H9 (cell line): ENCODE measurements around the gene LBH. TPM values are rescaled to one million over a fixed set of nuclear protein-coding genes. Genes with fewer than 3 reads are reported as not detected.

Experiments used
- DNase-seq: peaks from one replicate; pipeline ENCODE4 v3.0.0-alpha.2; 2017
- H2AFZ ChIP-seq: one replicate; pipeline ENCODE4 v1.6.1; 2013; ENCODE audit warnings: mild to moderate bottlenecking, low read length, control low read depth, moderate library complexity
- H2AK5ac ChIP-seq: 2 replicates; pipeline ENCODE4 v1.6.1; 2013; ENCODE audit warnings: low read length, control low read depth, mixed read lengths; ENCODE audit not compliant: insufficient read length
- H2BK120ac ChIP-seq: one replicate; pipeline ENCODE4 v1.6.1; 2013; ENCODE audit warnings: low read depth, mild to moderate bottlenecking, low read length, control low read depth, inconsistent platforms; ENCODE audit not compliant: poor library complexity, severe bottlenecking
- H2BK12ac ChIP-seq: 2 replicates; pipeline ENCODE4 v1.6.1; 2013; ENCODE audit warnings: low read length, control low read depth, mixed read lengths, low read depth; ENCODE audit not compliant: insufficient read length
- H2BK15ac ChIP-seq: 2 replicates; pipeline ENCODE4 v1.6.1; 2013; ENCODE audit warnings: low read depth, low read length, control low read depth
- H2BK20ac ChIP-seq: one replicate; pipeline ENCODE4 v1.6.1; 2013; ENCODE audit warnings: low read depth, mild to moderate bottlenecking, low read length, control low read depth, inconsistent platforms; ENCODE audit not compliant: poor library complexity, severe bottlenecking
- H2BK5ac ChIP-seq: 2 replicates; pipeline ENCODE4 v1.6.1; 2013; ENCODE audit warnings: low read length, control low read depth, mixed read lengths; ENCODE audit not compliant: insufficient read length
- H3K14ac ChIP-seq: 2 replicates; pipeline ENCODE4 v1.6.1; 2013; ENCODE audit warnings: low read length, control low read depth; ENCODE audit not compliant: insufficient read depth
- H3K18ac ChIP-seq: 2 replicates; pipeline ENCODE4 v1.6.1; 2013; ENCODE audit warnings: low read depth, mild to moderate bottlenecking, mixed read lengths, low read length, control low read depth; ENCODE audit not compliant: insufficient read length
- H3K23ac ChIP-seq: 2 replicates; pipeline ENCODE4 v1.6.1; 2013; ENCODE audit warnings: low read length, control low read depth, mixed read lengths, low read depth; ENCODE audit not compliant: insufficient read length
- H3K23me2 ChIP-seq: 2 replicates; pipeline ENCODE4 v1.6.1; 2013; ENCODE audit warnings: low read depth, mild to moderate bottlenecking, mixed read lengths, low read length, control low read depth; ENCODE audit not compliant: insufficient read length, poor library complexity, severe bottlenecking
- H3K27ac ChIP-seq: 2 replicates; pipeline ENCODE4 v1.5.1; 2013; ENCODE audit warnings: low read length, control low read depth, mixed read lengths, low read depth; ENCODE audit not compliant: insufficient read length
- H3K27me3 ChIP-seq: 2 replicates; pipeline ENCODE4 v1.6.1; 2013; ENCODE audit warnings: low read length, control low read depth, inconsistent platforms; ENCODE audit not compliant: insufficient read depth
- H3K4ac ChIP-seq: 2 replicates; pipeline ENCODE4 v1.6.1; 2013; ENCODE audit warnings: low read depth, mild to moderate bottlenecking, control low read depth, inconsistent platforms, low read length, moderate library complexity
- H3K4me1 ChIP-seq: 2 replicates; pipeline ENCODE4 v1.6.1; 2013; ENCODE audit warnings: low read length, control low read depth, inconsistent platforms; ENCODE audit not compliant: insufficient read depth
- H3K4me2 ChIP-seq: 2 replicates; pipeline ENCODE4 v1.6.1; 2013; ENCODE audit warnings: low read length, control low read depth, mixed read lengths; ENCODE audit not compliant: insufficient read length, insufficient read depth
- H3K56ac ChIP-seq: 2 replicates; pipeline ENCODE4 v1.6.1; 2013; ENCODE audit warnings: low read depth, mild to moderate bottlenecking, mixed read lengths, low read length, control low read depth; ENCODE audit not compliant: insufficient read length
- H3K79me1 ChIP-seq: 2 replicates; pipeline ENCODE4 v1.6.1; 2013; ENCODE audit warnings: low read depth, mild to moderate bottlenecking, moderate library complexity, low read length, control low read depth, inconsistent platforms; ENCODE audit not compliant: insufficient read depth, poor library complexity, severe bottlenecking
- H3K79me2 ChIP-seq: 2 replicates; pipeline ENCODE4 v1.6.1; 2013; ENCODE audit warnings: low read length, control low read depth, inconsistent platforms; ENCODE audit not compliant: insufficient read depth
- H3K9ac ChIP-seq: 2 replicates; pipeline ENCODE4 v1.6.1; 2013; ENCODE audit warnings: low read length, control low read depth, mixed read lengths; ENCODE audit not compliant: insufficient read length; ENCODE audit errors: extremely low read depth
- H3K9me3 ChIP-seq: one replicate; pipeline ENCODE4 v1.6.1; 2013; ENCODE audit warnings: low read depth, low read length, inconsistent platforms; ENCODE audit not compliant: control insufficient read depth
- H3T11ph ChIP-seq: one replicate; pipeline ENCODE4 v1.6.1; 2013; ENCODE audit warnings: mild to moderate bottlenecking, low read length, control low read depth, inconsistent platforms
- H4K20me1 ChIP-seq: one replicate; pipeline ENCODE4 v1.6.1; 2013; ENCODE audit not compliant: control insufficient read depth, insufficient read length, insufficient read depth
- H4K5ac ChIP-seq: 2 replicates; pipeline ENCODE4 v1.6.1; 2013; ENCODE audit warnings: low read depth, mild to moderate bottlenecking, mixed read lengths, low read length, control low read depth; ENCODE audit not compliant: insufficient read length
- H4K8ac ChIP-seq: replicated peaks from 2 replicates; pipeline ENCODE4 v1.6.1; 2013; ENCODE audit warnings: low read length, control low read depth, mixed read lengths, low read depth; ENCODE audit not compliant: insufficient read length
- H4K91ac ChIP-seq: 2 replicates; pipeline ENCODE4 v1.6.1; 2013; ENCODE audit warnings: low read depth, mild to moderate bottlenecking, moderate library complexity, mixed read lengths, low read length, control low read depth; ENCODE audit not compliant: insufficient read length
- H3K27ac Mint-ChIP-seq, 3 experiments: 2 replicates in 2 of 3; 3 replicates in 1 of 3; pipeline ENCODE4 v1.8.0; 2020 to 2021; ENCODE audit warnings: mixed read lengths in 3 of 3, mild to moderate bottlenecking in 1 of 3, moderate library complexity in 1 of 3
- H3K27me3 Mint-ChIP-seq: 2 replicates; pipeline ENCODE4 v1.8.0; 2021; ENCODE audit warnings: low read depth, mild to moderate bottlenecking, moderate library complexity, mixed read lengths
- H3K36me3 Mint-ChIP-seq, 3 experiments: 2 replicates in 2 of 3; 3 replicates in 1 of 3; pipeline ENCODE4 v1.8.0; 2020 to 2021; ENCODE audit warnings: low read depth in 3 of 3, mixed read lengths in 3 of 3; ENCODE audit not compliant: insufficient read depth in 1 of 3
- H3K4me1 Mint-ChIP-seq, 2 experiments: 2 replicates each; pipeline ENCODE4 v1.8.0; 2020; ENCODE audit warnings: mixed read lengths in 2 of 2
- H3K4me3 Mint-ChIP-seq, 2 experiments: 2 replicates in 1 of 2; 3 replicates in 1 of 2; pipeline ENCODE4 v1.8.0; 2020 to 2021; ENCODE audit warnings: mild to moderate bottlenecking in 2 of 2, mixed read lengths in 2 of 2, moderate library complexity in 1 of 2
- H3K9me3 Mint-ChIP-seq, 2 experiments: 2 replicates in 1 of 2; 3 replicates in 1 of 2; pipeline ENCODE4 v1.8.0; 2020; ENCODE audit warnings: mild to moderate bottlenecking in 2 of 2, mixed read lengths in 2 of 2, moderate library complexity in 1 of 2
- WGBS: extraction: QIAGEN DNeasy Blood & Tissue Kit; methylation state at CpG from one replicate; pipeline ENCODE4 v1.1.7; 2013; ENCODE audit warnings: missing lambda C conversion rate, low lambda C conversion rate, mixed read lengths; ENCODE audit not compliant: insufficient read length; ENCODE audit errors: extremely low coverage; 5-methylcytosine and 5-hydroxymethylcytosine counted together
- total RNA-seq: library from RNA; stranded (reverse); gene quantifications from 2 replicates; pipeline ENCODE4 v1.2.1, GENCODE V29; 2021
- TF ChIP-seq, protein P1 (sequence below): fragments of 200-600 bp; sonication (generic); conservative IDR thresholded peaks from 3 replicates; pipeline ENCODE4 v1.8.0; 2021; ENCODE audit warnings: antibody characterized with exemption, mild to moderate bottlenecking

Gene LBH
- total RNA-seq, 1 experiment from 2014 or later, result 53.0 TPM

DNA sequence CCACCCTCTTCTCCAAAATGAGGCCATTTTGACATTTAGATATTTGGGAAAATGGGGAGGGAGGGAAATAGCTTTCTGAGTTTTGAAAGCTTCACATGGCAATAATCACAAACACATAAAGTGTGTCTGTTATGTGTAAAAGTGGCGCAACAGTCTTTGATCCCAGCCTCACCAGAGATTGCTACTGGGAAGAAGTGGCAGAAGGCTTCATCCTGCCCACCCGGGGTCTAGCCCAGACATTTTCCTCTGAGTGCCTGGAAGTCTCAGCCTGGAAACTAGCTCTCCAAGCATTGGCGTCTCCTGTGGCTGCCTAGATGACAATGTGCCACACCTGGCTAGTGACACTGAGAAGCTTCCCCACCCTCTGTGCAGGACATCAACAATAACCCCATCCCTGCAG lies 1.7 kb upstream of the LBH start:
- no peak overlapping the region for H2BK15ac ChIP-seq
- TF ChIP-seq, protein P1, sequence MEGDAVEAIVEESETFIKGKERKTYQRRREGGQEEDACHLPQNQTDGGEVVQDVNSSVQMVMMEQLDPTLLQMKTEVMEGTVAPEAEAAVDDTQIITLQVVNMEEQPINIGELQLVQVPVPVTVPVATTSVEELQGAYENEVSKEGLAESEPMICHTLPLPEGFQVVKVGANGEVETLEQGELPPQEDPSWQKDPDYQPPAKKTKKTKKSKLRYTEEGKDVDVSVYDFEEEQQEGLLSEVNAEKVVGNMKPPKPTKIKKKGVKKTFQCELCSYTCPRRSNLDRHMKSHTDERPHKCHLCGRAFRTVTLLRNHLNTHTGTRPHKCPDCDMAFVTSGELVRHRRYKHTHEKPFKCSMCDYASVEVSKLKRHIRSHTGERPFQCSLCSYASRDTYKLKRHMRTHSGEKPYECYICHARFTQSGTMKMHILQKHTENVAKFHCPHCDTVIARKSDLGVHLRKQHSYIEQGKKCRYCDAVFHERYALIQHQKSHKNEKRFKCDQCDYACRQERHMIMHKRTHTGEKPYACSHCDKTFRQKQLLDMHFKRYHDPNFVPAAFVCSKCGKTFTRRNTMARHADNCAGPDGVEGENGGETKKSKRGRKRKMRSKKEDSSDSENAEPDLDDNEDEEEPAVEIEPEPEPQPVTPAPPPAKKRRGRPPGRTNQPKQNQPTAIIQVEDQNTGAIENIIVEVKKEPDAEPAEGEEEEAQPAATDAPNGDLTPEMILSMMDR, result no peak
- no peak overlapping the region for H3K9ac ChIP-seq
- no peak overlapping the region for H4K8ac ChIP-seq
- H3K27ac Mint-ChIP-seq, result no peak overlapping the region
- H3K27me3 ChIP-seq, result peaks cover 6% of the 10 kb centered on the region; the same call in 1 of the 2 replicates
- H4K91ac ChIP-seq, result no peak overlapping the region
- peaks cover 3% of the 10 kb centered on the region; the same call in 1 of the 2 replicates for H3K4me1 ChIP-seq
- H3K79me1 ChIP-seq, result no peaks in the 10 kb centered on the region
- H3K79me2 ChIP-seq, result no peaks in the 10 kb centered on the region
- no peaks in the 10 kb centered on the region for H4K20me1 ChIP-seq
- no CpG with 5 or more reads among the region's 3 CpGs for WGBS
- no peak overlapping the region for H3K18ac ChIP-seq
- peaks cover 49% of the 10 kb centered on the region for H3K27me3 Mint-ChIP-seq
- DNase-seq, result no peak
- peaks cover 34 to 36% of the 10 kb centered on the region in 2 experiments for H3K4me1 Mint-ChIP-seq
- H3K14ac ChIP-seq, result no peak overlapping the region
- H3K4me2 ChIP-seq, result no peak overlapping the region
- H4K5ac ChIP-seq, result no peak overlapping the region
- H3K9me3 ChIP-seq, result no peaks in the 10 kb centered on the region
- no peak overlapping the region for H3K4ac ChIP-seq
- no peaks in the 10 kb centered on the region for H3K9me3 Mint-ChIP-seq
- peaks cover 0 to 5% (median 2%) of the 10 kb centered on the region in 3 experiments; a peak in 4 of 7 replicates for H3K36me3 Mint-ChIP-seq
- H2BK120ac ChIP-seq, result no peak overlapping the region
- H3K23ac ChIP-seq, result no peak overlapping the region
- H3K56ac ChIP-seq, result no peak overlapping the region
- H3K27ac ChIP-seq, result no peak overlapping the region
- H3K23me2 ChIP-seq, result peaks cover 20% of the 10 kb centered on the region
- no peak overlapping the region for H2BK12ac ChIP-seq
- H2AK5ac ChIP-seq, result no peak overlapping the region
- H2BK20ac ChIP-seq, result no peak overlapping the region
- no peak overlapping the region for H3T11ph ChIP-seq
- no peak overlapping the region for H2BK5ac ChIP-seq
- H2AFZ ChIP-seq, result no peak overlapping the region
- peak overlapping the region; percentile 4 to 15; a peak in 2 of 5 replicates for H3K4me3 Mint-ChIP-seq
